OCI-LY7 (cell line): ENCODE results near the gene LEF1. TPM values are rescaled to one million over a fixed set of nuclear protein-coding genes. Genes with fewer than 3 reads are reported as not detected.

Source experiments
- BruUV-seq: library from RNA; stranded (reverse); fragments of 400-500 nt; replicated peaks from 2 replicates; lab custom pipeline; 2021; lab: Mats Ljungman, UMichigan
- CTCF ChIA-PET: fragments of 300-600 bp; sonication (Branson Sonifier 250); formaldehyde crosslinking; loops from one replicate; lab custom pipeline; 2022; ENCODE audit warnings: antibody characterized with exemption; ENCODE audit not compliant: unreplicated experiment; lab: Charles Lee
- POLR2A ChIA-PET: fragments of 300-600 bp; sonication (Branson Sonifier 250); formaldehyde crosslinking; loops from one replicate; lab custom pipeline; 2022; ENCODE audit warnings: antibody characterized with exemption; lab: Charles Lee
- DNase-seq: peaks from one replicate; pipeline ENCODE4 v3.0.0-alpha.2; 2015; ENCODE audit warnings: low spot score
- H2AFZ ChIP-seq: fragments of 200-600 bp; sonication (generic), shearing (Covaris generic); 2 replicates; pipeline ENCODE4 v1.6.1; 2014; ENCODE audit warnings: mild to moderate bottlenecking, antibody characterized with exemption, low read length, moderate library complexity
- H3K27ac ChIP-seq: fragments of 200-600 bp; sonication (generic); 2 replicates; pipeline ENCODE4 v1.5.1; 2014; ENCODE audit warnings: mixed run types, low read depth, mild to moderate bottlenecking, moderate library complexity, low read length, inconsistent platforms; ENCODE audit not compliant: poor library complexity, severe bottlenecking
- H3K36me3 ChIP-seq: fragments of 200-600 bp; sonication (generic); 2 replicates; pipeline ENCODE4 v1.6.1; 2014; ENCODE audit warnings: mild to moderate bottlenecking, antibody characterized with exemption, low read length, moderate library complexity, mixed read lengths; ENCODE audit not compliant: insufficient read depth
- H3K4me1 ChIP-seq: fragments of 200-600 bp; sonication (generic); 2 replicates; pipeline ENCODE4 v1.5.1; 2014; ENCODE audit warnings: mild to moderate bottlenecking, low read length; ENCODE audit not compliant: insufficient read depth, poor library complexity, severe bottlenecking
- H3K4me2 ChIP-seq: fragments of 200-600 bp; sonication (generic); 2 replicates; pipeline ENCODE4 v1.6.1; 2014; ENCODE audit warnings: mild to moderate bottlenecking, low read length
- H3K4me3 ChIP-seq: fragments of 200-600 bp; sonication (generic); 2 replicates; pipeline ENCODE4 v1.5.1; 2014; ENCODE audit warnings: mild to moderate bottlenecking, low read depth, low read length; ENCODE audit not compliant: poor library complexity, severe bottlenecking
- H3K79me2 ChIP-seq: fragments of 200-600 bp; sonication (generic); 2 replicates; pipeline ENCODE4 v1.6.1; 2016; ENCODE audit warnings: low read depth, mild to moderate bottlenecking, low read length, moderate library complexity, mixed read lengths; ENCODE audit not compliant: insufficient read depth
- H3K9me2 ChIP-seq: fragments of 200-600 bp; sonication (generic); 2 replicates; pipeline ENCODE4 v1.6.1; 2016; ENCODE audit warnings: mild to moderate bottlenecking, low read length, mixed read lengths; ENCODE audit not compliant: insufficient read depth
- H3K9me3 ChIP-seq: fragments of 200-600 bp; sonication (generic); 2 replicates; pipeline ENCODE4 v1.6.1; 2014; ENCODE audit warnings: mild to moderate bottlenecking, mixed run types, low read length, mixed read lengths
- H4K20me1 ChIP-seq: fragments of 200-600 bp; sonication (generic); 2 replicates; pipeline ENCODE4 v1.6.1; 2014; ENCODE audit warnings: mild to moderate bottlenecking, antibody characterized with exemption, low read length, moderate library complexity, mixed read lengths; ENCODE audit not compliant: insufficient read depth
- EZH2phosphoT487 ChIP-seq: fragments of 200-600 bp; sonication (generic); IDR thresholded peaks from 2 replicates; pipeline ENCODE4 v1.6.1; 2018; ENCODE audit warnings: low read depth, borderline replicate concordance, mild to moderate bottlenecking, mixed run types, antibody characterized with exemption, low read length, moderate library complexity, mixed read lengths
- intact Hi-C: fragments of 100-400 bp; cut with micrococcal nuclease; formaldehyde crosslinking; loops from one replicate; pipeline ENCODE4 v1.10.0; 2022; ENCODE audit not compliant: unreplicated experiment
- total RNA-seq, 2 experiments: library from RNA; depleted of rRNA in 1 of 2; stranded (reverse); fragments of >200 nt in 1 of 2; shearing (Covaris generic) in 1 of 2; gene quantifications; 2 replicates each; pipeline ENCODE4 v1.2.3, GENCODE V29; 2014 to 2022
- TF ChIP-seq, protein P1 (sequence below): fragments of 200-600 bp; sonication (generic); conservative IDR thresholded peaks from 2 replicates; pipeline ENCODE4 v1.5.1; 2014; ENCODE audit warnings: mild to moderate bottlenecking, antibody characterized with exemption, low read length, moderate library complexity, mixed read lengths

LEF1 gene
- total RNA-seq, 2 experiments from 2014 or later = 207 to 223 TPM

DNA sequence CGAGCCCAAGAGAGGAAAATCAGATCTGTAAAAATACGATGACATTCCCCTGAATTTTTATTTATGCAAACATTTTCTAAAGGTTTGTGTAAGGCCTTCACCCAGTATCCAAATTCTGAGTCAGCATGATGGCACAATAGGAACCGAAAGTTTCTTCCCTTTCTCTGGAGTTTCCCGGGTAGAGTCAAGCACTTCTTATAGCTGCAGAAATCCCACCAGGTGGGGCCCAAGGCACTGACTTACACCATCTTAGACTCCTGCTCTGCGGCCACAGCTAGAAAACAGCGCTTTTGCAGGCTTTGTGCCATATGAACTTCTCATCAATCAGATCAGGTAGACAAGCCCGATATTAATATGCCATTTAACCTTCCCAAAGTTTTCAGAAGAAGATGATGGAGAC lies 13.4 kb downstream of the LEF1 start:
- H3K9me3 ChIP-seq = no peaks in the 10 kb centered on the region
- DNase-seq = no peak
- no peaks in the 10 kb centered on the region for H3K9me2 ChIP-seq
- peaks cover 95% of the 10 kb centered on the region for H3K79me2 ChIP-seq
- no TSS peak for BruUV-seq
- no peak overlapping the region for H3K27ac ChIP-seq
- peaks cover 33% of the 10 kb centered on the region for H4K20me1 ChIP-seq
- intact Hi-C loops = no loop called here
- H3K4me1 ChIP-seq = peaks cover 46% of the 10 kb centered on the region
- H2AFZ ChIP-seq = no peak overlapping the region
- no peak overlapping the region for H3K4me2 ChIP-seq
- peaks cover 100% of the 10 kb centered on the region for H3K36me3 ChIP-seq
- POLR2A ChIA-PET = interaction anchor here (0.8 to 1.0 kb wide), 4 partner anchors 13 to 121 kb away, joined by 3 to 5 read pairs (median 4); no protein-coding TSS in a partner anchor
- CTCF ChIA-PET = no interaction called here
- H3K4me3 ChIP-seq = no peak overlapping the region
- TF ChIP-seq EZH2phosphoT487 = no peak
- TF ChIP-seq, protein P1, sequence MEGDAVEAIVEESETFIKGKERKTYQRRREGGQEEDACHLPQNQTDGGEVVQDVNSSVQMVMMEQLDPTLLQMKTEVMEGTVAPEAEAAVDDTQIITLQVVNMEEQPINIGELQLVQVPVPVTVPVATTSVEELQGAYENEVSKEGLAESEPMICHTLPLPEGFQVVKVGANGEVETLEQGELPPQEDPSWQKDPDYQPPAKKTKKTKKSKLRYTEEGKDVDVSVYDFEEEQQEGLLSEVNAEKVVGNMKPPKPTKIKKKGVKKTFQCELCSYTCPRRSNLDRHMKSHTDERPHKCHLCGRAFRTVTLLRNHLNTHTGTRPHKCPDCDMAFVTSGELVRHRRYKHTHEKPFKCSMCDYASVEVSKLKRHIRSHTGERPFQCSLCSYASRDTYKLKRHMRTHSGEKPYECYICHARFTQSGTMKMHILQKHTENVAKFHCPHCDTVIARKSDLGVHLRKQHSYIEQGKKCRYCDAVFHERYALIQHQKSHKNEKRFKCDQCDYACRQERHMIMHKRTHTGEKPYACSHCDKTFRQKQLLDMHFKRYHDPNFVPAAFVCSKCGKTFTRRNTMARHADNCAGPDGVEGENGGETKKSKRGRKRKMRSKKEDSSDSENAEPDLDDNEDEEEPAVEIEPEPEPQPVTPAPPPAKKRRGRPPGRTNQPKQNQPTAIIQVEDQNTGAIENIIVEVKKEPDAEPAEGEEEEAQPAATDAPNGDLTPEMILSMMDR = no peak

DNA sequence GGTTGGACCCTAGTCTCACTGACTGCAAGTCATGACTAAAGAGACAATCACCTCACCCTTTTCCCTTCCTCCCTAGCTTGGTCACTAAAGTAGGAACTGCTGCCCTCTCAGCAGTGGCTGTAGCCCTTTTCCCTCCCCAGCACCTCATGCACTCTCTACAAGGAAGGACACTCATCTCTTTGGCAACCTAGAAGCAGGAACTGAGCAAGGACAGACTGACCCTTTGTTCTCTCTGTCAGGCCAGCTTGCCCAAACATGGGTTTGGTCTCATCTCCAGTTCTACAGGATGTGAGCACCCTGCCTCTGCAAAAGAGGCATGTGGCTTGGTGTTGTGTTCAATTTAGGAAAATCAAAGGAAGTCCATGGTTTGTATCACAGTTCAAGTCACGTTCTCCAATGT lies 15.8 kb downstream of the LEF1 start:
- DNase-seq = no peak
- Histone ChIP-seq H3K9me3 (no peaks in the 10 kb centered on the region), H3K27ac (no peak overlapping the region), H3K79me2 (peaks cover 93% of the 10 kb centered on the region), H3K36me3 (peaks cover 95% of the 10 kb centered on the region), H2AFZ (no peak overlapping the region), H4K20me1 (peaks cover 25% of the 10 kb centered on the region), H3K9me2 (no peaks in the 10 kb centered on the region), H3K4me3 (no peak overlapping the region), H3K4me1 (peaks cover 31% of the 10 kb centered on the region), H3K4me2 (no peak overlapping the region)
- ChIA-PET CTCF (no interaction called here), POLR2A (interaction anchor here (0.6 to 4.9 kb wide), 5 partner anchors 7 to 191 kb away, joined by 3 to 23 read pairs (median 4); no protein-coding TSS in a partner anchor)
- intact Hi-C loops = no loop called here
- BruUV-seq = no TSS peak
- TF ChIP-seq EZH2phosphoT487 = no peak
- TF ChIP-seq, protein P1 = no peak

DNA sequence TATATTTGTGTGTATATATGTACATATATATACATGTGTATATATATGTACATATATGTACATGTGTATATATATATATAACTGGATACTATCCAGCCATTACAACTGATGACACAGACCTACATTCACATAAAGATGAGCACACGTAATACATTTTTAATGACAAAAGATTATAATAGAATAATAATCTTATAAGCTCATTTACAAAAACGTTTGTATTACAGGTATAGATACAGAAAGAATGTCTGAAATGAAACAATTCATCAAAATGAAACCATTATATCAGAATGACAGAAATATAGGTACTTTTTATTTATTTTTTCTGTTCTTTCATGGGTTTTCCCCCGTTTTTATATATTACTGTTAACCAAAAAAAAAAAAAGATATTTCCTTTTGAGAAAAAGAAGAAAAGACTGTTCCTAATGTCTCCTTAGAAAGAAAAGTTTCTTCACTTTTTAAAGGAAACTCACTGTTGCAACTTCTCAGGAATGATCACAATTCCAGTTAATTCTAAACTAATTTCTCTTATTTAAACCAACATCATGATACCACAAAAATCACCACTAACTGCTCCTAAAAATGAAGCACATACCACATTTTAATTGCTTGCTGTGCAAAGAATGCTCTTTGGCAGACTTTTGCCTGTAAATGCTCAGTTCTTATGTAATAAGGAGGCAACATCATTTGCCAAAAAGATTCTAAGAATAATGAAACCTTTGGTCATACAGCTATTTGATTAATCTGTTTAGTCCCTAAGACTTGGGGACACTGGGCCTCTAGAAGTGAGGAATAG lies 18.9 kb downstream of the LEF1 start:
- no peak overlapping the region for H3K4me3 ChIP-seq
- H3K4me2 ChIP-seq = no peak overlapping the region
- H3K4me1 ChIP-seq = peaks cover 13% of the 10 kb centered on the region
- TF ChIP-seq, protein P1 = no peak
- TF ChIP-seq EZH2phosphoT487 = no peak
- H4K20me1 ChIP-seq = peaks cover 26% of the 10 kb centered on the region
- intact Hi-C loops = no loop called here
- H3K9me3 ChIP-seq = no peaks in the 10 kb centered on the region
- H3K79me2 ChIP-seq = peaks cover 93% of the 10 kb centered on the region
- H2AFZ ChIP-seq = no peak overlapping the region
- no peak overlapping the region for H3K27ac ChIP-seq
- ChIA-PET POLR2A (interaction anchor here (0.6 to 4.9 kb wide), 6 partner anchors 11 to 89 kb away, joined by 3 to 23 read pairs (median 4); no protein-coding TSS in a partner anchor), CTCF (no interaction called here)
- H3K36me3 ChIP-seq = peaks cover 95% of the 10 kb centered on the region
- DNase-seq = no peak
- no TSS peak for BruUV-seq
- no peaks in the 10 kb centered on the region for H3K9me2 ChIP-seq
